Mesenchymal stem cell (in vitro differentiated cells and primary cell): ENCODE data around the gene DIS3L2.

ENCODE experiments used
- DNase-seq: peaks from one replicate; pipeline ENCODE4 v3.0.0-alpha.2; 2013
- H2AFZ ChIP-seq: one replicate; pipeline ENCODE4 v1.6.1; 2013; ENCODE audit warnings: low read depth, mild to moderate bottlenecking, control low read depth, inconsistent platforms, low read length, moderate library complexity
- H2AK5ac ChIP-seq: 2 replicates; pipeline ENCODE4 v1.6.1; 2013; ENCODE audit warnings: low read length, moderate library complexity, mild to moderate bottlenecking, inconsistent platforms; ENCODE audit not compliant: severe bottlenecking
- H2BK120ac ChIP-seq: one replicate; pipeline ENCODE4 v1.6.1; 2013; ENCODE audit warnings: low read depth, mild to moderate bottlenecking, inconsistent platforms, low read length, moderate library complexity
- H2BK12ac ChIP-seq, 2 experiments: one replicate each; pipeline ENCODE4 v1.6.1; 2013; ENCODE audit warnings: inconsistent platforms in 2 of 2, low read length in 2 of 2, mild to moderate bottlenecking in 2 of 2, moderate library complexity in 2 of 2, control low read depth in 1 of 2
- H2BK15ac ChIP-seq: one replicate; pipeline ENCODE4 v1.6.1; 2013; ENCODE audit warnings: mild to moderate bottlenecking, low read depth, inconsistent platforms; ENCODE audit not compliant: poor library complexity, severe bottlenecking
- H2BK5ac ChIP-seq: 2 replicates; pipeline ENCODE4 v1.6.1; 2013; ENCODE audit warnings: low read depth, mild to moderate bottlenecking, low read length, control low read depth, inconsistent platforms; ENCODE audit not compliant: poor library complexity, severe bottlenecking
- H3K14ac ChIP-seq, 2 experiments: one replicate each; pipeline ENCODE4 v1.6.1; 2013; ENCODE audit warnings: inconsistent platforms in 2 of 2, low read length in 2 of 2, control low read depth in 1 of 2, mild to moderate bottlenecking in 1 of 2, moderate library complexity in 1 of 2
- H3K18ac ChIP-seq, 2 experiments: one replicate each; pipeline ENCODE4 v1.6.1; 2013; ENCODE audit warnings: inconsistent platforms in 2 of 2, low read length in 2 of 2, control low read depth in 1 of 2, low read depth in 1 of 2, mild to moderate bottlenecking in 1 of 2
- H3K23ac ChIP-seq, 2 experiments: one replicate each; pipeline ENCODE4 v1.6.1; 2013; ENCODE audit warnings: inconsistent platforms in 2 of 2, low read length in 2 of 2, mild to moderate bottlenecking in 2 of 2, moderate library complexity in 2 of 2, control low read depth in 1 of 2
- H3K27ac ChIP-seq: 2 replicates; pipeline ENCODE4 v1.5.1; 2013; ENCODE audit warnings: mild to moderate bottlenecking, moderate library complexity, low read length, control low read depth, inconsistent platforms; ENCODE audit not compliant: poor library complexity, severe bottlenecking
- H3K27me3 ChIP-seq, 2 experiments: 2 replicates each; pipeline versions ENCODE4 v1.6.1 to v1.7.0; 2013; ENCODE audit warnings: low read length in 2 of 2, mild to moderate bottlenecking in 2 of 2, moderate library complexity in 2 of 2, control low read depth in 1 of 2, inconsistent platforms in 1 of 2; ENCODE audit not compliant: control insufficient read depth in 1 of 2, insufficient read depth in 1 of 2
- H3K36me3 ChIP-seq, 2 experiments: 2 replicates each; pipeline versions ENCODE4 v1.6.1 to v1.7.0; 2013; ENCODE audit warnings: low read length in 2 of 2, control low read depth in 1 of 2, inconsistent platforms in 1 of 2, low read depth in 1 of 2, mild to moderate bottlenecking in 1 of 2; ENCODE audit not compliant: insufficient read depth in 2 of 2, control insufficient read depth in 1 of 2
- H3K4ac ChIP-seq, 2 experiments: one replicate each; pipeline ENCODE4 v1.6.1; 2013; ENCODE audit warnings: inconsistent platforms in 2 of 2, low read length in 2 of 2, mild to moderate bottlenecking in 2 of 2, moderate library complexity in 2 of 2, control low read depth in 1 of 2, low read depth in 1 of 2
- H3K4me1 ChIP-seq: 2 replicates; pipeline ENCODE4 v1.6.1; 2013; ENCODE audit warnings: low read depth, low read length, control low read depth; ENCODE audit not compliant: control insufficient read depth, insufficient read depth
- H3K4me2 ChIP-seq: 2 replicates; pipeline ENCODE4 v1.6.1; 2013; ENCODE audit warnings: low read length, mild to moderate bottlenecking, inconsistent platforms; ENCODE audit not compliant: poor library complexity, severe bottlenecking
- H3K4me3 ChIP-seq, 2 experiments: 2 replicates each; pipeline versions ENCODE4 v1.5.1 to v1.7.0; 2013; ENCODE audit warnings: low read length in 2 of 2, mild to moderate bottlenecking in 2 of 2, control low read depth in 1 of 2, low read depth in 1 of 2; ENCODE audit not compliant: insufficient read depth in 1 of 2
- H3K79me1 ChIP-seq: replicated peaks from 2 replicates; pipeline ENCODE4 v1.6.1; 2013; ENCODE audit warnings: mild to moderate bottlenecking, control low read depth, low read length, inconsistent platforms; ENCODE audit not compliant: poor library complexity, severe bottlenecking
- H3K9ac ChIP-seq: 2 replicates; pipeline ENCODE4 v1.7.0; 2013; ENCODE audit warnings: mild to moderate bottlenecking, low read length, moderate library complexity
- H3K9me3 ChIP-seq: 2 replicates; pipeline ENCODE4 v1.7.0; 2013; ENCODE audit warnings: mild to moderate bottlenecking, low read length; ENCODE audit not compliant: control insufficient read depth
- H4K8ac ChIP-seq: one replicate; pipeline ENCODE4 v1.6.1; 2013; ENCODE audit warnings: inconsistent platforms, mild to moderate bottlenecking, low read length, moderate library complexity
- H4K91ac ChIP-seq: one replicate; pipeline ENCODE4 v1.6.1; 2013; ENCODE audit warnings: mild to moderate bottlenecking, low read length, inconsistent platforms
- WGBS: methylation state at CpG from one replicate; pipeline ENCODE4 v1.1.7; 2013; ENCODE audit warnings: mixed read lengths; 5-methylcytosine and 5-hydroxymethylcytosine counted together

Gene DIS3L2

GRCh38 chr2:232260075-232260474 lies 298.6 kb downstream of the DIS3L2 start:
- Histone ChIP-seq H3K27ac (peak overlapping the region; percentile 47), H2AK5ac (no peak overlapping the region), H2AFZ (no peak overlapping the region), H4K8ac (no peak overlapping the region), H2BK12ac (no peak overlapping the region), H4K91ac (no peak overlapping the region), H3K36me3 (peaks cover 31 to 35% of the 10 kb centered on the region in 2 experiments), H3K79me1 (peaks cover 7% of the 10 kb centered on the region), H2BK5ac (no peak overlapping the region), H2BK15ac (no peak overlapping the region), H3K23ac (no peak overlapping the region), H3K27me3 (peaks cover 0 to 32% of the 10 kb centered on the region in 2 experiments), H3K18ac (no peak overlapping the region), H2BK120ac (no peak overlapping the region), H3K4ac (no peak overlapping the region), H3K14ac (no peak overlapping the region), H3K4me3 (peak overlapping the region in 1 of 2 experiments; percentile 44), H3K4me2 (peak overlapping the region; percentile 12), H3K9ac (no peak overlapping the region), H3K9me3 (no peaks in the 10 kb centered on the region), H3K4me1 (peaks cover 19% of the 10 kb centered on the region)
- 0% methylated on average over 3 of the region's 3 CpGs for WGBS
- peak; percentile 96 for DNase-seq

- Histone ChIP-seq H3K18ac (no peak overlapping the region), H3K23ac (no peak overlapping the region), H3K36me3 (peaks cover 30 to 34% of the 10 kb centered on the region in 2 experiments), H2BK120ac (no peak overlapping the region), H3K27ac (no peak overlapping the region), H2AK5ac (no peak overlapping the region), H4K8ac (no peak overlapping the region), H2BK15ac (peak overlapping the region; percentile 62), H2BK12ac (no peak overlapping the region), H2BK5ac (no peak overlapping the region), H3K79me1 (peaks cover 7% of the 10 kb centered on the region), H3K14ac (no peak overlapping the region), H3K4me3 (no peak overlapping the region), H3K4ac (no peak overlapping the region), H3K27me3 (peaks cover 0 to 23% of the 10 kb centered on the region in 2 experiments), H3K9me3 (no peaks in the 10 kb centered on the region), H3K4me2 (no peak overlapping the region), H2AFZ (no peak overlapping the region), H4K91ac (no peak overlapping the region), H3K9ac (no peak overlapping the region), H3K4me1 (peaks cover 19% of the 10 kb centered on the region)
- WGBS, result 100% methylated on average over 2 of the region's 2 CpGs
- DNase-seq, result no peak
Observed at GRCh38 chr2:232261776-232262175, 300.3 kb downstream of the DIS3L2 start.

DNA sequence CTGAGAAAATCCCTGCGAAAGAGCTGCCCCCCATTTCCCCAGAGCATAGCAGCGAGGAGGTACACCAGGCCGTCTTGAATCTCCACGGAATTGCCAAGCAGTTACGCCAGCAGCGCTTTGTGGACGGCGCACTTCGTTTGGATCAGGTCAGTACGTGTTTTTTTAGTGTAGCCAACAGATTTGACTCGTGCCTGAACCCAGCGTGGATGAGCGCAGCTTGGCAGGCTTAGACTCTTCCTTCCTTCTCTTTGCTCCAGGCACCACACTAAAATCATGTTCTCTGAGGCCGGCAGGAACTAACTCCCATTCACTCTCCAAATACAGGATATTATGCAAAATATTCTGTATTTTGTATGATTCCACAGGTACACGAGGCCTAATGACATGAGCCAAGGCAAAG lies 301.8 kb downstream of the DIS3L2 start:
- no peak overlapping the region for H2BK12ac ChIP-seq
- no peak overlapping the region for H2BK120ac ChIP-seq
- no peak overlapping the region for H4K8ac ChIP-seq
- H3K4me3 ChIP-seq, result no peak overlapping the region
- no peak overlapping the region for H2BK5ac ChIP-seq
- no peak for DNase-seq
- H3K79me1 ChIP-seq, result peaks cover 7% of the 10 kb centered on the region
- 98% methylated on average over 14 of the region's 15 CpGs for WGBS
- peaks cover 27 to 37% of the 10 kb centered on the region in 2 experiments for H3K36me3 ChIP-seq
- H4K91ac ChIP-seq, result no peak overlapping the region
- H2BK15ac ChIP-seq, result no peak overlapping the region
- peaks cover 0 to 11% of the 10 kb centered on the region in 2 experiments for H3K27me3 ChIP-seq
- H3K9ac ChIP-seq, result no peak overlapping the region
- H3K18ac ChIP-seq, result no peak overlapping the region
- peak overlapping the region in 1 of 2 experiments; percentile 19 for H3K14ac ChIP-seq
- peaks cover 19% of the 10 kb centered on the region for H3K4me1 ChIP-seq
- no peak overlapping the region for H3K4ac ChIP-seq
- no peak overlapping the region for H2AK5ac ChIP-seq
- no peaks in the 10 kb centered on the region for H3K9me3 ChIP-seq
- H3K23ac ChIP-seq, result no peak overlapping the region
- H2AFZ ChIP-seq, result no peak overlapping the region
- no peak overlapping the region for H3K27ac ChIP-seq
- no peak overlapping the region for H3K4me2 ChIP-seq

DNA sequence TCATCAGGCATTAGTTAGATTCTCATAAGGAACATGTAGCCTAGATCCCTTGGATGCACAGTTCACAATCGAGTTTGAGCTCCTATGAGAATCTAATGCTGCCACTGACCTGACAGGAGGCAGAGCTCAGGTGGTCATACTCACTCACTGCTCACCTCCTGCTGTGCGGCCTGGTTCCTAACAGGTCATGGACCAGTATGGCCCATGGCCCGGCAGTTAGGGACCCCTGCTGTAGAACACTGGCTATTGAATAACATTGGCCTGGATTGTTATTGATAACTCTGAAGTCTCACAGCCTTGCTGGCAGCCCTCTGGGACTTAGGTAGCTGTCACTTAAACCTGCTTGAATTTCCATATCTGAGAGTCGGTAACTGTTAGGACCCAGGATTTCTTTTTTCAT lies 302.6 kb downstream of the DIS3L2 start:
- Histone ChIP-seq H3K4me2 (no peak overlapping the region), H3K23ac (no peak overlapping the region), H2BK5ac (no peak overlapping the region), H3K27me3 (peaks cover 0 to 11% of the 10 kb centered on the region in 2 experiments), H2BK12ac (no peak overlapping the region), H3K9me3 (no peaks in the 10 kb centered on the region), H2BK120ac (no peak overlapping the region), H2AK5ac (no peak overlapping the region), H3K9ac (no peak overlapping the region), H3K4me1 (peaks cover 17% of the 10 kb centered on the region), H3K27ac (no peak overlapping the region), H3K79me1 (peaks cover 9% of the 10 kb centered on the region), H4K91ac (no peak overlapping the region), H2AFZ (no peak overlapping the region), H3K14ac (no peak overlapping the region), H3K4me3 (no peak overlapping the region), H4K8ac (no peak overlapping the region), H3K36me3 (peaks cover 30 to 43% of the 10 kb centered on the region in 2 experiments), H2BK15ac (no peak overlapping the region), H3K4ac (no peak overlapping the region), H3K18ac (no peak overlapping the region)
- DNase-seq, result no peak
- 98% methylated on average over 4 of the region's 4 CpGs for WGBS
